Middle frontal gyrus (tissue), 1 donor: ENCODE measurements around the gene COMTD1.
"Not testable (repeated sequence)": the region's sequence is repeated elsewhere in the genome, so short reads cannot be mapped to it uniquely, and the experiment has no call there.

ENCODE experiments used
- DNase-seq: peaks from one replicate; pipeline ENCODE4 v3.0.0-alpha.2; 2015; ENCODE audit warnings: low spot score; ENCODE audit errors: extremely low spot score

Gene COMTD1

GRCh38 chr10:75195035-75195763 is 40.6 kb downstream of the COMTD1 start:
- no peak for DNase-seq

DNA sequence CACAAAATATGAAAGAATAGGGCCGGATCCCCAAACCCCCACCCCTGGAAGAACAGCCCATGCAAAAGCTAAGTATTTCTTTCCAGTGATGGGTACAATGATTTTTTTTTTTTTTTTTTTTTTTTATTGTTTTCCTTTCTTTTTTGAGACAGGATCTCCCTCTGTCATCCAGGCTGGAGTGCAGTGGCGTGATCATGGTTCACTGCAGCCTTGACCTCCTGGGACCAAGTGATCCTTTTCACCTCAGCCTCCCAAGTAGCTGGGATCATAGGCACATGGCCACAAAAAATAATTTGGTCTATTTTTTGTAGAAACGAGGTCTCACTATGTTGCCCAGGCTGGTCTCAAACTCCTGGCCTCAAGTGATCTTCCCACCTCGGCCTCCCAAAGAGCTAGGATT is 41.1 kb downstream of the COMTD1 start:
- not testable (repeated sequence) for DNase-seq

DNA sequence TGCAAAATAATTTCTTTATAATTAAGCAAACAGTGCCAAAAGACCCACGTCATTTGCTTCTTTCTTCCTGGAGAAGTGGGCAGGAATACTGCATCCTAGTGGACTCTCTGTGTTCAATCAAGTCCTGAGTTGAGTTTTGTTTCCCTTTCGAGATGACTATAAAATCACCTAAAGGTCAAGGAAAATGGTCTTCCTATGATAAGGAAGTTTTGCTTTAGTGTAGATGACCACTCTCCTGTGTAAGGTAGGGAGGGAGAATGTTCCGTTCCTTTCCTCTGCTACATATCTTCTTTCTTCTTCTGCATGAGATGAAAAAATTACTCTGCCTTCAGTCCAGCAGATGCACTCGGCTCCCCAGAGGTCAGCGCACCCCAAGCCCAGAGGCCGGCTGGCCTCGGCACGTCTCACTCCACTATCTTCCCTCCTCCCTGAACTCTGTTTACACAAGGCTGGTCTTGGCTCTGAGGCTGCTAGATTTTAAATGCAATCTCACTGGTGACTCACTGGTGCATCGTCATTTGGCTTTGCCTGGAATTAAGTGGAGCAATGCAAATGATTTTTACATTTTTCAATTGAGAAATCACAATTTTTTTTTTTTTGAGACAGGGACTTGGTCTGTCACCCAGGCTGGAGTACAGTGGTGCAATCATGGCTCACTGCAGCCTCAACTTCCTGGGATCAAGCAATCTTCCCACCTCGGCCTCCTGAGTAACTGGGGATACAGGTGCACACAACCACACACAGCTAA is 43.8 kb downstream of the COMTD1 start:
- no peak for DNase-seq

DNA sequence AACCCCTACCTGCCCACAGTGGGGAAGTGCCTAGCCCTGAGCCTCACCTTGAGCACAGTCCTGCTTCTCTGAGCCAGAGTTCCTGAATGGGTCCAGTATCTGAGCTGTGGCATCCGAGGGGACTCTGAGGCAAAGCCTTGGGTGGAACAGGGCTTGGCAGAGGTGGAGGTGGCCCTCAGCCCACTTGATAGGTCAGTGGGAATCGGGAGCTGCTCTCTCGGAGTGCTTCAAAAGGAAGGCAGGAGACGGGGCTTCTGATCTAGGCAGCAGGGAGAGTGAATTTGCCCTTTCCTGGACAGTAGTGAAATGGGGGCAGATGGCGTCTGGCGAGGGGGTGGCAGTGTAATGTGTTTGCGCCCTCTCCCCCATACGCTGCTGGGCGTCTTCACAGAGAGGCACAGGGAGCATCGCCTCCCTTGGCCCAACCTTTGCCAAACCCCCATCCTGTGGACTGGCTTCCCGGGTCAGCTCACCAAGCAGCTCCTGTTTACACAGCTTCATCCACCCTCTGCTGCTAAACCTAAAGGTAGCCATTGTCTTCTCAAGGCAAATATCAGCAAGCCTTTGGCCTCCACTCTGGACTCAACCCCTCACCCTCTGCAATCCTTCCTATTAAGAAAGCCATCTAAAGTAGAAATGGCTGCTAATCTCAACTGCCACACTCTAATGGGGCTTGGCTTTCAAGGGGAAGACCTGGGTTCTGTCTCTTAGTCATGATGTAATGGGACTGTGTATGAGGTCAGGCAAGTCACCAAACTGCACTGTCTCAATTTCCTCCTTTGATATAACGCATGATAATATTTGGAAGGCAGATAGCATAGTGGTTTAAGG is 46.3 kb downstream of the COMTD1 start:
- DNase-seq: no peak

DNA sequence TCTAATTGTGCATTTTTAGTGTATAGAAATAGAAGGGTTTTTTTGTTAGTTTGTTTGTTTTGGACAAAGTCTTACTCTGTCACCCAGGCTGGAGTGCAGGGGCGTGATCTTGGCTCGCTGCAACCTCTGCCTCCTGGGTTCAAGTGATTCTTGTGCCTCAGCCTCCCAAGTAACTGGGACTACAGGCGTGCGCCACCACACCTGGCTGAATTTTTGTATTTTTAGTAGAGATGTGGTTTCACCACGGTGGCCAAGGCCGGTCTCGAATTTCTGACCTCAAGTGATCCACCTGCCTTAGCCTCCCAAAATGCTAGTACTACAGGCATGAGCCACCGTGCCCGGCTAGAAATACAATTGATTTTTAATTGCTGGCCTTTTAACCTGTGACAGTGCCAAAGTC is 47.2 kb downstream of the COMTD1 start:
- DNase-seq: not testable (repeated sequence)

DNA sequence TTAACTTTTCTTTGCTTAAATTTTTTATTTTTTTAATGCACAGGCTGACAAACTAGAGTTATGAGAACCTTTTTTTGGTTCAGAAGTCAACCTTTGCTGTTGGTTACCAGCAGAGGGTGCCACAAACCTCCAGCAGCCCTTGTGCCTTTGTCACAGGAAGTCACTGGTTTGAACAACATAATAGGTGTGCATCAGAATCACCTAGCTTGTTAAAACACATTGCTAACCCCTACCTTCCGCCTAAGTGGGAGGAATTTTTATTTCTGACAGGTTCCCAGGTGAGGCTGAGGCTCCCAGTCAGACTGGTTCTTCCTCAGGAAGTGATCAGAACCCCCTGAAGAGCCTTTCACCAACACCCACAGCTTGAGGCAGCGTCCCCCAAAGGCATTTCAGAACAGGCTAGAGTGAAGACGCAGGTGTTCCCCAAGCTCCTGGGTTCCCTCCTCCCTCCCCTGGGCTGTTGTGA is 47.8 kb downstream of the COMTD1 start:
- no peak for DNase-seq

- DNase-seq: no peak
These were observed 49.4 kb downstream of the COMTD1 start for GRCh38 chr10:75186310-75186709.
